DMS79 treated with DMSO at 0.1 percent for 48 hours (cell line): ENCODE data around the gene H2BK1.

Experiments used
- DNase-seq: peaks from one replicate; lab custom pipeline; 2025; lab: John Stamatoyannopoulos, UW

The H2BK1 gene

GRCh38 chr7:151245360-151246101 lies 35.2 kb upstream of the H2BK1 start:
- DNase-seq, result no peak

- DNase-seq, result peak; percentile 14
These were observed 34.6 kb upstream of the H2BK1 start for GRCh38 chr7:151244841-151245346.

- DNase-seq, result peak; percentile 33
These were observed 34.0 kb upstream of the H2BK1 start for GRCh38 chr7:151244196-151244840.

- peak; percentile 24 for DNase-seq
These were observed 33.3 kb upstream of the H2BK1 start for GRCh38 chr7:151243408-151244195.

GRCh38 chr7:151243045-151243349 lies 32.7 kb upstream of the H2BK1 start:
- DNase-seq, result no peak

- no peak for DNase-seq
These were observed 32.1 kb upstream of the H2BK1 start for GRCh38 chr7:151242159-151243044.

GRCh38 chr7:151241755-151242096 lies 31.4 kb upstream of the H2BK1 start:
- DNase-seq, result no peak

- DNase-seq, result no peak
These were observed 30.9 kb upstream of the H2BK1 start for GRCh38 chr7:151240942-151241754.

GRCh38 chr7:151240536-151240935 lies 30.2 kb upstream of the H2BK1 start:
- no peak for DNase-seq

- DNase-seq, result no peak
These were observed 29.7 kb upstream of the H2BK1 start for GRCh38 chr7:151239837-151240459.

GRCh38 chr7:151238924-151239836 lies 28.9 kb upstream of the H2BK1 start:
- DNase-seq, result no peak

GRCh38 chr7:151238190-151238810 lies 28.0 kb upstream of the H2BK1 start:
- DNase-seq, result no peak

GRCh38 chr7:151237244-151238189 lies 27.2 kb upstream of the H2BK1 start:
- DNase-seq, result no peak

- no peak for DNase-seq
These were observed 26.1 kb upstream of the H2BK1 start for GRCh38 chr7:151236406-151236805.

GRCh38 chr7:151235091-151235787 lies 25.0 kb upstream of the H2BK1 start:
- no peak for DNase-seq

- DNase-seq, result no peak
These were observed 23.5 kb upstream of the H2BK1 start for GRCh38 chr7:151233804-151234203.
